Stromal cell of bone marrow (primary cell): ENCODE data around the gene KDM4B.
"Not testable (repeated sequence)": the region's sequence is repeated elsewhere in the genome, so short reads cannot be mapped to it uniquely, and the experiment has no call there.

Experiments
- DNase-seq: peaks from one replicate; pipeline ENCODE4 v3.0.0-alpha.2; 2012; ENCODE audit warnings: low read depth

Gene KDM4B

GRCh38 chr19:4968462-4969291, at the start of gene KDM4B:
TSS of gene KDM4B (plus strand) at chr19:4969113. CDS start at chr19:5032891, 63,778 bp downstream.
- peak; percentile 99 for DNase-seq

- no peak for DNase-seq
Measured at GRCh38 chr19:4922530-4923275, 46.2 kb upstream of the KDM4B start.

- no peak for DNase-seq
Measured at GRCh38 chr19:4923276-4923747, 45.6 kb upstream of the KDM4B start.

GRCh38 chr19:4929186-4929585, 39.7 kb upstream of the KDM4B start:
- no peak for DNase-seq

- DNase-seq: no peak
Measured at GRCh38 chr19:4930664-4931063, 38.2 kb upstream of the KDM4B start.

GRCh38 chr19:4932711-4933110, 36.2 kb upstream of the KDM4B start:
- DNase-seq: no peak

- DNase-seq: no peak
Measured at GRCh38 chr19:4933528-4933927, 35.4 kb upstream of the KDM4B start.

- DNase-seq: no peak
Measured at GRCh38 chr19:4935444-4935843, 33.5 kb upstream of the KDM4B start.

- no peak for DNase-seq
Measured at GRCh38 chr19:4937060-4937459, 31.9 kb upstream of the KDM4B start.

GRCh38 chr19:4938461-4938860, 30.5 kb upstream of the KDM4B start:
- not testable (repeated sequence) for DNase-seq

GRCh38 chr19:4939466-4939865, 29.4 kb upstream of the KDM4B start:
- DNase-seq: no peak

GRCh38 chr19:4941638-4942169, 27.2 kb upstream of the KDM4B start:
- not testable (repeated sequence) for DNase-seq

GRCh38 chr19:4950650-4951049, 18.3 kb upstream of the KDM4B start:
- not testable (repeated sequence) for DNase-seq

- no peak for DNase-seq
Measured at GRCh38 chr19:4951656-4952055, 17.3 kb upstream of the KDM4B start.

- DNase-seq: no peak
Measured at GRCh38 chr19:4952945-4953344, 16.0 kb upstream of the KDM4B start.

GRCh38 chr19:4954320-4955149, 14.4 kb upstream of the KDM4B start:
- DNase-seq: not testable (repeated sequence)

GRCh38 chr19:4955274-4955673, 13.6 kb upstream of the KDM4B start:
- DNase-seq: no peak

- DNase-seq: no peak
Measured at GRCh38 chr19:4957981-4958380, 10.9 kb upstream of the KDM4B start.

GRCh38 chr19:4962085-4962619, 6.8 kb upstream of the KDM4B start:
- DNase-seq: no peak

GRCh38 chr19:4965061-4965460, 3.9 kb upstream of the KDM4B start:
- no peak for DNase-seq

GRCh38 chr19:4966591-4966990, 2.3 kb upstream of the KDM4B start:
- no peak for DNase-seq
